Measurements from ENCODE around the gene RILPL2. TPM values are rescaled to one million over a fixed set of nuclear protein-coding genes. Genes with fewer than 3 reads are reported as not detected.
"Not testable (repeated sequence)": the region's sequence is repeated elsewhere in the genome, so short reads cannot be mapped to it uniquely, and the experiment has no call there.

RILPL2 gene
- polyA plus RNA-seq, 4 donors: 5.9 to 6.2 (median 6.2) TPM

DNA sequence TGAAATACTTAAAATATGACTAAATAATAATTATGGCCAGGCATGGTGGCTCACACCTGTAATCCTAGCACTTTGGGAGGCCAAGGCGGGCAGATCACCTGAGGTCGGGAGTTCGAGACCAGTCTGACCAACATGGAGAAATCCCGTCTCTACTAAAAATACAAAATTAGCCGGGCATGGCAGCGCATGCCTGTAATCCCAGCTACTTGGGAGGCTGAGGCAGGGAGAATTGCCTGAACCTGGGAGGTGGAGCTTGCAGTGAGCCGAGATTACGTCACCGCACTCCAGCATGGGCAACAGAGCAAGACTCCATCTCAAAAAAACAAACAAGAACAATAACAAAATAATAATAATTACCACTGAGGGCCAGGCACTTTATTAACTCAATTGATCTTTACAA, 50.9 kb downstream of the RILPL2 start:
- not testable (repeated sequence) for DNase-seq (ENCODE audit: low read depth in 4 of 4, low spot score in 2 of 4)

DNA sequence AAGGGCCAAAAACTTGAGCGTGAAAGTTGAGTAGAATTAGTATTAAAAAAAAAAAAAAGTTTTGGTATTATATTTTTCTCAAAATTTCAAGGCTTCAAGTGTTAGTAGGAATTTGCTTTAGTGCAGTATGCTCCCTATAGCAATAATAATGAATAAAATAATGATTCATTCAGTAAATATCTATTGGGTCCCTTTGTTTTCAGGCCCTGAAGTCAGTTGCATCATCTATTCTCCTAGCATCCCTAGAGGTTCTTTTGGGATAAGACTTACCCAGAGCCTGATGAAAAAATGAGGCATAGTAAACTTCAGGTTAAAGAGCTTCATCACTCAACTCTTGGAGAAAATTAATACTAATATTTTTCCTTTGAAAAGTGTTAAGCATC, 51.5 kb downstream of the RILPL2 start:
- DNase-seq (ENCODE audit: low read depth in 4 of 4, low spot score in 2 of 4): no peak

DNA sequence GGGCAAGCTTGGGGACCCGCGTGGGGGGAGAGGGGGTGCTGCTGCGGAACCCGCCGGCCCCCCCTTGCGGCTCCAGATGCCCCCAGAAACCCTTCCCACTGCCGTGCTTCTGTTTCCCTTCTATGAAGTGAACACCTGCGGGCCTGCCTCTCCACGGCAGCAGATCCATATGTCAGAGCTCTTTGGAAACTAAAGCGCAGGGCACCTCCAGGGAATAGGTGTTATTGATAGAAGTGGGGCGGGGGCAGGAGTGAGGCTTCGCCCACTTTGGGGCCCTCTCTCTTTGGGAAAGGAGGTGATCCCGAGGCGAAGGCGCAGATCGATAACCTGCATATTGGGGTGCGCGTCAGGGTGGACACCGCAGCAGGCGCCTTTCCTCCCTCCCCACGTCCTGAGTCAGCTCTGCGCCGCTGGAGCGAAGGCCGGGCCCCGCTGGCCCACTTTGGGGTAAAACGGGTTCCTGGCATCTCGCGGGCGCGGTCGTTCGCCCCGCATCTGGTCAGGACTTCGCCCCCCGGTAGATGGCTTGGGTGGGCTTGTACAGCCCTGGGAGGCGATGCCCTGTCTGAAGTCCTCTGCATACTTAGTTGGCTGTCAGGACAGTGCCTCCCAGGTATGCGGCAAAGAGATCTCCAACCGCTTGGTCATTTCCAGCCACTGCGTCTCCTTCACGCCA, 52.0 kb downstream of the RILPL2 start:
- no peak for DNase-seq (ENCODE audit: low read depth in 4 of 4, low spot score in 2 of 4)

DNA sequence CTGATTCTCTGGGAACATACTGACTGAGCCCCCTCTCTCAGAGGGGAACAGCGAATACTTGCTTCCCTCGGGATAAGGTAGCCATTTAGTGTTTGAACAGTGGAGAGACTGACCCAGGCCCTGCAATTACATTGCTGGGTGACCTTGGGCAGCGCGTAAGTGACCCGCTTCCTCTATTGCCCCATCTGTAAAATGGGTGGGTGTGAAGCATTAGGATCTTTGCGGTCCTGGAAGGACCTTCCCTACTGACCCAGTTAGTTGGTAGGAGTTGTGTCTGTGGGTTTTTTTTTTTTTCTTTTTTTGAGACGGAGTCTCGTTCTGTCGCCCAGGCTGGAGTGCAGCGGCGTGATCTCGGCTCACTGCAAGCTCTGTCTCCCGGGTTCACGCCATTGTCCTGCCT, 53.8 kb downstream of the RILPL2 start:
- no peak for DNase-seq (ENCODE audit: low read depth in 4 of 4, low spot score in 2 of 4)

DNA sequence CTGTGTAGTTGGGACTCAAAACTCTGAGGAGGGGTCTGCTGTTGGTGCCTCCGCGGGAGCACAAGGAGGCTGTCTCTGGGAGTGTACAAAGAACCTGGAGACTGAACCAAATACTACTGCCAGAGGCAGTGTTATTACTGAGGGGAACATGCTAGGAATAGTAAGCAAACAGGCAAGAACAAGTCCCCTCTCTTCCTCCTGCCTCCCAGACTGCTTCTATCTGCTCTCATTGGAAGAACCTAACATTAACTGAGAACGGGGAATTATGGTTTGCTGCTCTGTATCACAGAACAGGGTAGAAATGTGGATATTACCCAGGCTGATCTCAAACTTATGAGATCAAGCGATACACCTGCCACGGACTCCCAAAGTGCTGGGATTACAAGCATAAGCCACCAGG, 57.1 kb downstream of the RILPL2 start:
- DNase-seq (ENCODE audit: low read depth in 4 of 4, low spot score in 2 of 4): no peak

DNA sequence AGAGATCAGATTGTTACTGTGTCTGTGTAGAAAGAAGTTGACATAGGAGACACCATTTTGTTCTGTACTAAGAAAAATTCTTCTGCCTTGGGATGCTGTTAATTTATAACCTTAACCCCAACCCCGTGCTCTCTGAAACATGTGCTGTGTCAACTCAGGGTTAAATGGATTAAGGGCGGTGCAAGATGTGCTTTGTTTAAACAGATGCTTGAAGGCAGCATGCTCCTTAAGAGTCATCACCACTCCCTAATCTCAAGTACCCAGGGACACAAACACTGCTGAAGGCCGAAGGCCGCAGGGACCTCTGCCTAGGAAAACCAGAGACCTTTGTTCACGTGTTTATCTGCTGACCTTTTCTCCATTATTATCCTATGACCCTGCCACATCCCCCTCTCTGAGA, 64.1 kb downstream of the RILPL2 start:
- not testable (repeated sequence) for DNase-seq (ENCODE audit: low read depth in 4 of 4, low spot score in 2 of 4)

DNA sequence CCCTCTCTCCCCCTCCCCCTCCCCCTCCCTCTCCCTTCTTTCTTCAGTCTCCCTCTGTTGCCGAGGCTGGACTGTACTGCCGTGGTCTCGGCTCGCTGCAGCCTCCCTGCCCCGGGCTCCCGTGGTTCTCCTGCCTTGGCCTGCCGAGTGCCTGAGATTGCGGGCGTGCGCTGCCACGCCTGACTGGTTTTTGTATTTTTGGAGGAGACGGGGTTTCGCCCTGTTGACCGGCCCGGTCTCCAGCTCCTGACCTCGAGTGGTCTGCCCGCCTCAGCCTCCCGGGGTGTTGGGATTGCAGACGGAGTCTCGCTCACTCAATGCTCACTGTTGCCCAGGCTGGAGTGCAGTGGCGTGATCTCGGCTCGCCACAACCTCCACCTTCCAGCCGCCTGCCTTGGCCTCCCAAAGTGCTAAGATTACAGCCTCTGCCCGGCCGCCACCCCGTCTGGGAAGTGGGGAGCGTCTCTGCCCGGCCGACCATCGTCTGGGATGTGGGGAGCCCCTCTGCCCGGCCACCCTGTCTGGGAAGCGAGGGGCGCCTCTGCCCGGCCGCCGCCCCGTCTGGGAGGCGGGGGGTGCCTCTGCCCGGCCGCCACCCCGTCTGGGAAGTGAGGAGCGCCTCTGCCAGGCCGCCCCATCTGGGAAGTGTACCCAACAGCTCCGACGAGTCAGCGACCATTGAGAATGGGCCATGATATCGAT, 64.7 kb downstream of the RILPL2 start:
- not testable (repeated sequence) for DNase-seq (ENCODE audit: low read depth in 4 of 4, low spot score in 2 of 4)

DNA sequence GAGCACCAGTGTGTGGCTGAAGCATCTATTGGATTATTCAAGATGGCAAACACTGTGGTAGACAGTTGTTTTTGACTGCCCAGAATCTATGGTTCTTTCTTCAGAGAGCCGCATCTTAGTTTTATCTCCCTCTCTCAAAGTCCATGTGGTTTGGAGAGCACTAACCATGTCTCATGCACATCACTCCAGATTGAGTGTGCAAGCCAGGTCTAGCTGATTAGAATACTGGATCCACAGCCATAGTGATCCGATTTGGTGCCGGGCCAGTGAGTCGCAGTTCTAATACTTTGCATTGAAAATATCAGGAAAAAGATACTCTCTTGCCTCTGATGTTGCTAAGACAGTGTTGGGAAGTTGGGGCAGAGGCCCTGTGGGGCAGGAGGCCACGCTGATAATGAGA, 67.3 kb downstream of the RILPL2 start:
- DNase-seq (ENCODE audit: low read depth in 4 of 4, low spot score in 2 of 4): no peak

DNA sequence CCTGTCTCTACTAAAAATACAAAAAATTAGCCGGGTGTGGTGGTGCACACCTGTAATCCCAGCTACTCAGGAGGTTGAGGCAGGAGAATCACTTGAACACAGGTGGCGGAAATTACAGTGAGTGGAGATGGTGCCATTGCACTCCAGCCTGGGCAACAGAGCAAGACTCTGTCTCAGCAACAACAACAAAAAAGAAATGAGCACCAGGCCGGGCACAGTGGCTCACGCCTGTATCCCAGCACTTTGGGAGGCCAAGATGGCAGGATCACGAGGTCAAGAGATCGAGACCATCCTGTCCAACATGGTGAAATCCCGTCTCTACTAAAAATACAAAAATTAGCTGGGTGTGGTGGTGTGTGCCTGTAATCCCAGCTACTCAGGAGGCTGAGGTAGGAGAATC, 68.1 kb downstream of the RILPL2 start:
- DNase-seq (ENCODE audit: low read depth in 4 of 4, low spot score in 2 of 4): not testable (repeated sequence)

DNA sequence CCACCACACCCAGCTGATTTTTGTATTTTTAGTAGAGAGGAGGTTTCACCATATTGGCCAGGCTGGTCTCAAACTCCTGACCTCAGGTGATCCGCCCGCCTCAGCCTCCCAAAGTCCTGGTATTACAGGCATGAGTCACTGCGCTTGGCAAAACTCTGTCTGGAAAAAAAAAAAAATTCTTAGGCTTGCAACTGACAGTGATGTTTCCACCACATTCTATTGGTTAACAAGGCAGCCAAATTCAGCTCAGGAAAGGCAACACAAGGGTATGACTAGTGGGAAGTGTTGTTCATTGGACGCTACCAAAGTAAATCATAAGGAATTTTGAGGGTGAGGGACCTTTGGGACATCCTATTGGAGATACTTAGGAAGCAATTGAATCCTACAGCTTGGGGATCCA, 69.0 kb downstream of the RILPL2 start:
- DNase-seq (ENCODE audit: low read depth in 4 of 4, low spot score in 2 of 4): no peak

Other genes starting within 250 kb of the RILPL2 start
- 10 to 100 TPM; 26.0 to 47.6 (median 31.4) TPM for gene MPHOSPH9, start 203.5 kb downstream of the RILPL2 start, polyA plus RNA-seq (ENCODE audit: insufficient read length in 4 of 4)
- 10 to 100 TPM; 20.4 to 24.3 (median 22.8) TPM for gene MTRFR, start 203.2 kb downstream of the RILPL2 start, polyA plus RNA-seq (ENCODE audit: insufficient read length in 4 of 4)
- gene CDK2AP1, start 164.8 kb downstream of the RILPL2 start, polyA plus RNA-seq (ENCODE audit: insufficient read length in 4 of 4): 100 to 1,000 TPM; 138 to 211 (median 178) TPM
- gene SBNO1, start 71.8 kb downstream of the RILPL2 start, polyA plus RNA-seq (ENCODE audit: insufficient read length in 4 of 4): 10 to 100 TPM; 24.0 to 33.3 (median 29.5) TPM
- 10 to 100 TPM; 46.8 to 63.6 (median 49.2) TPM for gene KMT5A, start 52.6 kb downstream of the RILPL2 start, polyA plus RNA-seq (ENCODE audit: insufficient read length in 4 of 4)
- 10 to 100 TPM; 39.1 to 48.3 (median 44.4) TPM for gene SNRNP35, start 21.5 kb upstream of the RILPL2 start, polyA plus RNA-seq (ENCODE audit: insufficient read length in 4 of 4)
- 10 to 100 TPM; 16.7 to 26.5 (median 21.0) TPM for gene RILPL1, start 97.0 kb upstream of the RILPL2 start, polyA plus RNA-seq (ENCODE audit: insufficient read length in 4 of 4)
- 100 to 1,000 TPM; 189 to 233 (median 227) TPM for gene TMED2, start 147.9 kb upstream of the RILPL2 start, polyA plus RNA-seq (ENCODE audit: insufficient read length in 4 of 4)
- gene DDX55, start 165.4 kb upstream of the RILPL2 start, polyA plus RNA-seq (ENCODE audit: insufficient read length in 4 of 4): 10 to 100 TPM; 22.4 to 49.8 (median 31.7) TPM
- gene EIF2B1, start 197.0 kb upstream of the RILPL2 start, polyA plus RNA-seq (ENCODE audit: insufficient read length in 4 of 4): 10 to 100 TPM; 63.6 to 70.0 (median 67.3) TPM
- gene GTF2H3, start 197.1 kb upstream of the RILPL2 start, polyA plus RNA-seq (ENCODE audit: insufficient read length in 4 of 4): 10 to 100 TPM; 30.4 to 38.1 (median 31.9) TPM
- gene TCTN2, start 234.4 kb upstream of the RILPL2 start, polyA plus RNA-seq (ENCODE audit: insufficient read length in 4 of 4): 10 to 100 TPM; 23.0 to 35.7 (median 29.4) TPM